Neural cell (in vitro differentiated cells): ENCODE results near the gene SPCS1.

Experiments
- CTCF ChIP-seq: fragments of 450-650 bp; IDR thresholded peaks from 2 replicates; pipeline ENCODE4 v1.5.1; 2014; ENCODE audit warnings: antibody characterized with exemption, mild to moderate bottlenecking, moderate library complexity; ENCODE audit not compliant: poor library complexity, severe bottlenecking
- EZH2 ChIP-seq: fragments of 200-600, 300-800 bp; shearing (Covaris generic), sonication (generic); IDR thresholded peaks from 2 replicates; pipeline ENCODE4 v1.6.1; 2014; ENCODE audit warnings: antibody characterized with exemption, low read length, borderline replicate concordance, mild to moderate bottlenecking; ENCODE audit not compliant: insufficient read depth, poor library complexity, severe bottlenecking

- TF ChIP-seq EZH2 = no peak
- no peak for TF ChIP-seq CTCF
Measured at GRCh38 chr3:52707585-52707984, 1.7 kb downstream of the SPCS1 start.
